ENCODE measurements around the gene KRT28. TPM values are rescaled to one million over a fixed set of nuclear protein-coding genes. Genes with fewer than 3 reads are reported as not detected.
A peak's percentile ranks its signal among the peaks of the same experiment; 100 is the strongest.

The KRT28 gene
- polyA plus RNA-seq, 3 donors: not detected

DNA sequence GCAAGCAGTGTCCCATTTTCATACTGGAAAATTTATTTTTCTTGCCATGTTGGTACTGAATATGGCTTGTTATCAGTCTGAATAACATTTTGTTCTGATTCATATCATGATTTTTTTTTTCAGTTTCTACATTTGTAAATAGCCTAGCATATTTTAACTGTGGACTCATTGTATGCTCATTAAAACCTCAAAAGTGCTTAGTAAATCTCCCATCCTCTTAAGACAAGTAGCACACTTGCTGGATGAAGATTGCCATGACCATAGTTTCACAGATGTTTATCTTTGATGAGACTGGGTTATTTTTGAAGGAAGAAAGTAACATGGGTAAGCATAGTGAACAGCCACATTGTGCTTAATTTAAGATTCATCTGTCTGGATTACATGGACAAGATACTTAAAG lies 21.8 kb upstream of the KRT28 start:
- TF ChIP-seq, protein P1, sequence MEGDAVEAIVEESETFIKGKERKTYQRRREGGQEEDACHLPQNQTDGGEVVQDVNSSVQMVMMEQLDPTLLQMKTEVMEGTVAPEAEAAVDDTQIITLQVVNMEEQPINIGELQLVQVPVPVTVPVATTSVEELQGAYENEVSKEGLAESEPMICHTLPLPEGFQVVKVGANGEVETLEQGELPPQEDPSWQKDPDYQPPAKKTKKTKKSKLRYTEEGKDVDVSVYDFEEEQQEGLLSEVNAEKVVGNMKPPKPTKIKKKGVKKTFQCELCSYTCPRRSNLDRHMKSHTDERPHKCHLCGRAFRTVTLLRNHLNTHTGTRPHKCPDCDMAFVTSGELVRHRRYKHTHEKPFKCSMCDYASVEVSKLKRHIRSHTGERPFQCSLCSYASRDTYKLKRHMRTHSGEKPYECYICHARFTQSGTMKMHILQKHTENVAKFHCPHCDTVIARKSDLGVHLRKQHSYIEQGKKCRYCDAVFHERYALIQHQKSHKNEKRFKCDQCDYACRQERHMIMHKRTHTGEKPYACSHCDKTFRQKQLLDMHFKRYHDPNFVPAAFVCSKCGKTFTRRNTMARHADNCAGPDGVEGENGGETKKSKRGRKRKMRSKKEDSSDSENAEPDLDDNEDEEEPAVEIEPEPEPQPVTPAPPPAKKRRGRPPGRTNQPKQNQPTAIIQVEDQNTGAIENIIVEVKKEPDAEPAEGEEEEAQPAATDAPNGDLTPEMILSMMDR (IDR thresholded peaks at IDR 0.05): no peak
- H3K4me2 ChIP-seq (replicated peaks; ENCODE audit: extremely low read depth, low read length, poor library complexity, severe bottlenecking): no peak overlapping the region
- H3K4me3 ChIP-seq (replicated peaks in 1 of 3; ENCODE audit: low read depth in 2 of 3, low read length in 3 of 3): no peak overlapping the region
- Mint-ChIP-seq H3K27ac (no peak overlapping the region), H3K4me1 (peaks cover 12% of the 10 kb centered on the region), H3K4me3 (peak overlapping the region in 1 of 2 donors; percentile 10), H3K36me3 (peaks cover 12 to 15% of the 10 kb centered on the region in 2 donors), H3K9me3 (peaks cover 11 to 42% (median 27%) of the 10 kb centered on the region in 7 donors), H3K27me3 (ENCODE audit: low read depth in 3 of 3) (peaks cover 23 to 39% (median 29%) of the 10 kb centered on the region in 3 donors)
- intact Hi-C loops (cut with micrococcal nuclease): no loop called here
- H3K79me2 ChIP-seq (ENCODE audit: insufficient read depth, low read length): no peaks in the 10 kb centered on the region
- peaks cover 14 to 33% of the 10 kb centered on the region in 2 donors for H3K27me3 ChIP-seq (ENCODE audit: control insufficient read depth in 2 of 2, insufficient read depth in 2 of 2, low read length in 2 of 2)
- H3K4me1 ChIP-seq (ENCODE audit: control insufficient read depth in 1 of 2, insufficient read depth in 2 of 2, low read length in 2 of 2): peaks cover 8 to 14% of the 10 kb centered on the region in 2 donors
- H3K9me3 ChIP-seq (replicated peaks in 1 of 2; ENCODE audit: control insufficient read depth in 1 of 2, insufficient read depth in 1 of 2, low read length in 2 of 2): peaks cover 7 to 13% of the 10 kb centered on the region in 2 donors
- no peak overlapping the region for H3K27ac ChIP-seq (ENCODE audit: low read depth in 1 of 2, low read length in 2 of 2)
- no peak overlapping the region for H2AFZ ChIP-seq (ENCODE audit: insufficient read depth, low read depth, low read length, poor library complexity, severe bottlenecking)
- no peak overlapping the region for H3K9ac ChIP-seq (ENCODE audit: insufficient read depth, low read length, poor library complexity, severe bottlenecking)
- DNase-seq: no peak
- no peaks in the 10 kb centered on the region for H4K20me1 ChIP-seq (ENCODE audit: insufficient read depth, low read length)
- peaks cover 0 to 9% of the 10 kb centered on the region in 2 donors for H3K36me3 ChIP-seq (replicated peaks in 1 of 2; ENCODE audit: control insufficient read depth in 1 of 2, insufficient read depth in 2 of 2, low read length in 2 of 2)

DNA sequence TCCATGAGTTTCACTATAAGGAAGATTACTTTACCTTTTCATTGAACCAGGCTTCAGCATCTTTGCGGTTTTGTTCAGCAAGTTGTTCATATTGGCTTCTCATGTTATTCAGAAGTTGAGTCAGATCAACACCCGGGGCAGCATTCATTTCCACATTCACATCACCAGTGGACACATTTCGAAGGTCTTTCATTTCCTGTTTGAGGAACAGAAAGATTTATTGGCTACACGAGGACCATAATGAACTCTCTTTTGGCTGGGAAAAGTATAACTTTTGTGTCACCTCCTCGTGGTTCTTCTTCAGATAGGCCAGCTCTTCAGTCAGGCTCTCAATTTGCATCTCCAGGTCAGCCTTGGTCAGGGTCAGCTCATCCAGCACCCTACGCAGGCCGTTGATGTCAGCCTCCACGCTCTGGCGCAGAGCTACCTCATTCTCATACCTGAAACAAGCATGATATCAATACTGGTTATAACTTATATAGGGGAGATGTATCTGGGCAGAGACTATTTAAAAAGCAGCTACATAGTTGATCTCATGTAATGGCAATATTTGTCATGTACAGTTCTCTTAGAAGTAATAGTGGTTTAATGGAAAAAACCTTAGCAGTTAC lies 20.6 kb upstream of the KRT28 start:
- intact Hi-C loops (cut with micrococcal nuclease): no loop called here
- no peak overlapping the region for H3K9ac ChIP-seq (ENCODE audit: insufficient read depth, low read length, poor library complexity, severe bottlenecking)
- WGBS (ENCODE audit: insufficient coverage): 78% methylated on average over 3 of the region's 9 CpGs
- peaks cover 0 to 9% of the 10 kb centered on the region in 2 donors for H3K36me3 ChIP-seq (replicated peaks in 1 of 2; ENCODE audit: control insufficient read depth in 1 of 2, insufficient read depth in 2 of 2, low read length in 2 of 2)
- peaks cover 7 to 13% of the 10 kb centered on the region in 2 donors for H3K9me3 ChIP-seq (replicated peaks in 1 of 2; ENCODE audit: control insufficient read depth in 1 of 2, insufficient read depth in 1 of 2, low read length in 2 of 2)
- Mint-ChIP-seq H3K27ac (no peak overlapping the region), H3K4me3 (peak overlapping the region in 1 of 2 donors; percentile 58), H3K27me3 (ENCODE audit: low read depth in 3 of 3) (peaks cover 24 to 33% (median 27%) of the 10 kb centered on the region in 3 donors), H3K36me3 (peaks cover 12 to 15% of the 10 kb centered on the region in 2 donors), H3K9me3 (peaks cover 11 to 42% (median 27%) of the 10 kb centered on the region in 7 donors), H3K4me1 (peaks cover 12% of the 10 kb centered on the region)
- H3K4me2 ChIP-seq (replicated peaks; ENCODE audit: extremely low read depth, low read length, poor library complexity, severe bottlenecking): no peak overlapping the region
- no peaks in the 10 kb centered on the region for H4K20me1 ChIP-seq (ENCODE audit: insufficient read depth, low read length)
- H3K27ac ChIP-seq (ENCODE audit: low read depth in 1 of 2, low read length in 2 of 2): no peak overlapping the region
- H2AFZ ChIP-seq (ENCODE audit: insufficient read depth, low read depth, low read length, poor library complexity, severe bottlenecking): no peak overlapping the region
- peaks cover 8 to 14% of the 10 kb centered on the region in 2 donors for H3K4me1 ChIP-seq (ENCODE audit: control insufficient read depth in 1 of 2, insufficient read depth in 2 of 2, low read length in 2 of 2)
- TF ChIP-seq, protein P1 (IDR thresholded peaks at IDR 0.05): no peak
- H3K4me3 ChIP-seq (replicated peaks in 1 of 3; ENCODE audit: low read depth in 2 of 3, low read length in 3 of 3): no peak overlapping the region
- DNase-seq: no peak
- no peaks in the 10 kb centered on the region for H3K79me2 ChIP-seq (ENCODE audit: insufficient read depth, low read length)
- peaks cover 10 to 32% of the 10 kb centered on the region in 2 donors for H3K27me3 ChIP-seq (ENCODE audit: control insufficient read depth in 2 of 2, insufficient read depth in 2 of 2, low read length in 2 of 2)

Measured in CD14-positive monocyte (primary cell).